Activated CD4-positive, CD25-positive, alpha-beta regulatory T cell (primary cell): ENCODE results near the gene BIRC3.

Experiments used
- DNase-seq, 4 experiments: peaks; one replicate each; lab custom pipeline; 2025; lab: John Stamatoyannopoulos, UW

The BIRC3 gene

GRCh38 chr11:102375720-102376399 lies 58.6 kb downstream of the BIRC3 start:
- no peak for DNase-seq

DNA sequence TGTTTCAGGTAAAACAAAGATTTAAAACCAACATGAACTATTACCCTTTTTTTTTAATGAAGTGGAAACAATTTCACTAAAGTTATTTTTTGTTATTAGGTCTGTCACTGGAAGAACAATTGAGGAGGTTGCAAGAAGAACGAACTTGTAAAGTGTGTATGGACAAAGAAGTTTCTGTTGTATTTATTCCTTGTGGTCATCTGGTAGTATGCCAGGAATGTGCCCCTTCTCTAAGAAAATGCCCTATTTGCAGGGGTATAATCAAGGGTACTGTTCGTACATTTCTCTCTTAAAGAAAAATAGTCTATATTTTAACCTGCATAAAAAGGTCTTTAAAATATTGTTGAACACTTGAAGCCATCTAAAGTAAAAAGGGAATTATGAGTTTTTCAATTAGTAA lies 60.6 kb downstream of the BIRC3 start:
- no peak for DNase-seq

GRCh38 chr11:102378818-102379217 lies 61.5 kb downstream of the BIRC3 start:
- DNase-seq, result no peak

DNA sequence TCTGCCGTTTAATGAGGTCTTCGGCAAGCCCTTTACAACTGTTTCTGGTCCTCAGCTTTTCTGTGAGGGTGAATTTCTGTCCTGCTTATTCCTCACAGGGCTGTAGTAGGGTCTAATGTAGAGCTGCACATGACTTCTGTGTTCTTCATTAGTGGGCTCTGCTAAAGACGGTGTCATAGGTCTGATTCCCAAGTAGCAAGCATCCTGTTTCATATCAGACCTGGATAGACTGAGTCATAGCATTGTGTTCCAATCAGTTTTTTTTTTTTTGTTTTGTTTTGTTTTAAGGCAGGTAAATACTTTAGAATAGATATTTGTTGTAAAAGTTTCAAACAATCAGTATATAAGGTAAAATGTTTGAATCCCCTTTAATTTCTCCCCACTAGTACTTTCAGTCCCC lies 65.1 kb downstream of the BIRC3 start:
- no peak for DNase-seq

DNA sequence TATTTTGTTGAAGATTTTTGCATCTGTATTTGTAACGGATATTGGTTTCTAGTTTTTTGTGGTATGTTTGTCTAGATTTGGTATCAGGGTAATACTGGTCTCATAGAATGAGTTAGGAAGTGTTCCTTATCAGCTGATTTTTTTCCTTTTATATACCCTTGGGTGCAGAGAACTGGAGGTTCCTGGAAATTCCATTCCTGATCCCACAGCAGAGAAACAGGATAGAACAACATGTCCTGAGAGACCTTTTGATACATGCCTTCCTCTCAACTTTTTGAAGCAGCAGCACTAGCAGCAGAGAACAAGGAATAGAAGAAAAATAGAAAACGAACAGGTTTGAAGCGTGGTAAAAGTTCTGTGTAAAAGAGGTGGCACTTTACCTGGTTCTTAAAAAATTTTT lies 66.6 kb downstream of the BIRC3 start:
- no peak for DNase-seq

- DNase-seq, result no peak
Observed at GRCh38 chr11:102384419-102385079, 67.3 kb downstream of the BIRC3 start.

GRCh38 chr11:102385085-102386007 lies 68.1 kb downstream of the BIRC3 start:
- no peak for DNase-seq

GRCh38 chr11:102386136-102386734 lies 69.0 kb downstream of the BIRC3 start:
- no peak for DNase-seq

DNA sequence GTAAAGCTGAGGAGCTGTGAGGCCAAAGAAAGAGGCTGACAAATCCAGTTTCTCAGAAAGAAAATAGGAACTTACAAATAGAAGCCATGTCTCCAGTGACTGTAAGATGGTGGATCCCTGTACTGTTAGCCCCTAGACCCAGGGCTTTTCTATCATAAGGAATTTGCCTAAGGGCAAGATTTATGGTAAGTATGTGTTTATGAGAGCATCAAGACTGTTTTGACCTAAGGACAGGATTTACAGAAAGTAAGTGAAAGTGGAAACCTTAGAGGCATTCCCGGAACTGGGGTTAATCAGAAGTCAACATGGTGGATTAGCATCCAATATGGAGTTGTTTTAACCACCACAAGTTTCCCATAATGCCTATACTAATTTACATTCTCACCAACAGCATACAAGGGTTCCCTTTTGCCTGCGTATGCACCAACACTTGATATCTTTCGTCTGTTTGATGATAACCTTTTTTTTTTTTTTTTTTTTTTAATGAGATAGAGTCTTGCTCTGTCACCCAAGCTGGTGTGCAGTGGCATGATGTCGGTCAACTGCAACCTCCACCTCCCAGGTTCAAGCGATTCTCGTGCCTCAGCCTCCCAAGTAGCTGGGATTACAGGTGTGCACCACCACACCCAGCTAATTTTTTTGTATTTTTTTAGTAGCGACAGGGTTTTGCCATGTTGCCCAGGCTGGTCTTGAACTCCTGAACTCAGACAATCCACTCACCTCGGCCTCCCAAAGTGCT lies 69.9 kb downstream of the BIRC3 start:
- no peak for DNase-seq
